Measurements from ENCODE around the gene WDR20.
A peak's percentile ranks its signal among the peaks of the same experiment; 100 is the strongest.
"Not testable (repeated sequence)": the region's sequence is repeated elsewhere in the genome, so short reads cannot be mapped to it uniquely, and the experiment has no call there.

The WDR20 gene

GRCh38 chr14:102243795-102244194 lies 104.1 kb downstream of the WDR20 start:
- not testable (repeated sequence) for DNase-seq

- DNase-seq: no peak
These were observed 106.4 kb downstream of the WDR20 start for GRCh38 chr14:102246071-102246470.

GRCh38 chr14:102248121-102248520 lies 108.4 kb downstream of the WDR20 start:
- DNase-seq: no peak

- DNase-seq: no peak
These were observed 109.3 kb downstream of the WDR20 start for GRCh38 chr14:102249041-102249440.

GRCh38 chr14:102249981-102250380 lies 110.3 kb downstream of the WDR20 start:
- DNase-seq: no peak

DNA sequence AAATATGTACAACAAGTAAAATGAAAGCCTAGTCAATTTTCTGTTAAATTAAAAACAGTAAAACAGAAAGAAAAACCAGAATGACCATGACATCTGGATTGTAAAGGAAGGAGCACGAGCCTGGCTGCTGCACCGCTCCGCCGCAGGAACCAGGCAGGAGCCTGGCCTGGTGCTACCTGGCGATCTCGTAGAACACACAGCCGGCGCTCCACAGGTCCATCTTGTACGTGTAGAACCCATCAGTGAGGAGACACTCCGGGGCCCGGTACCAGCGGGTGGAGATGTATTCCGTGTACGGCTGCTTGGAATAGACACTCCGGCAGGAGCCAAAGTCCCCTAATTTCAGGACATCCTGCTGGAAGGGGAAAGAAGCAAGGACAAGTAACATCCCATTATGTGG lies 110.9 kb downstream of the WDR20 start:
- DNase-seq: no peak

GRCh38 chr14:102251161-102251560 lies 111.5 kb downstream of the WDR20 start:
- DNase-seq: no peak

DNA sequence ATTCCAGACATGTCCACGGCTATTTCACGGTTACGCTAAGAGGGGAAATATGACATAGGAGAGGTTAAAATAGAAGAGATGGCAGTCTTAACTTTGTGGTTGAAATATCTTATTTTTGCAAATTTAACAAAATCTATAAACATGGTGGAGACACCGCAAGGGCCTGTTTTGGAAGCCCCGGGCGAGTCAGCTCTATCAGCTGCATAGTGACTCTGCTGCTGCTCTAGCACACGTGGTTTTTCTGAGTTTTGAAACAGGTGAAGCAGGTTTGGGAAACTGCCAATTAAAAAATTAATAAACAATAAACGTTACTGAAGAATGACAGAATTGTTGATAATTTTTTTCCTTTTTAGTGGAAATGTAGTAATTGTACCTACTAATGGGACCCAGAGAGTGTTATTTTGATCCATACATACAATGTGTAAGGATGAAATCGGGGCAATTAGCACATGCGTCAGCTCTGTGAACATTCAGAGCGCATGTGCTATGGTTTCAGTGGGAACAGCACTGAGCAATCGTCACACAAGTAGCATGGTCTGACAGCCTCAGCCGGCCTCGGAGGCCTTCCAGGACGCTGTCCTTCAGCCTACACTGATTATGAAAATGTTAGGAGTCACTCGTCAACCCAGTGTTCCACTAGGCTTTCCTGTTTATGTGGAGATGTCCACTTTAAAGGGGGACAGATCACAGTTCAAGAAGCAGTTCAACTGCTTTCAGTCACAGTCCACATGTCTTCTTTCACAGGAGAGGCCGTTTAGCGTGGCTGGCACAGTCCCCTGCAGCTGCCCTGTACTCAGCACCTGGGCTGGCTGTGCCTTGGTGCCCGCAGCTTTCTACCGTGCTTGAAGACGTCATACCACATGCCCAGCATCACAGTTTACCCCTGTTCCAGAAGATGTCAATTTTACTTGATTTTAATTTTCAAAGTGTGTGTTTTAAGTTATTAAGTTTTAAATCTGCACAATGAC lies 113.4 kb downstream of the WDR20 start:
- DNase-seq: no peak

- DNase-seq: peak; percentile 50
These were observed 115.9 kb downstream of the WDR20 start for GRCh38 chr14:102255401-102256190.

GRCh38 chr14:102256716-102257115 lies 117.0 kb downstream of the WDR20 start:
- no peak for DNase-seq

GRCh38 chr14:102258136-102258535 lies 118.4 kb downstream of the WDR20 start:
- no peak for DNase-seq

Data from hematopoietic multipotent progenitor cell treated with erythropoietin and hydrocortisone succinate and interleukin-3 and kit ligand, for 8 days (in vitro differentiated cells).